GM21423 (cell line): ENCODE measurements around the gene ALKBH3.

Source experiments
- ATAC-seq: cut with Tn5 transposase; IDR thresholded peaks from one replicate; pipeline ENCODE4 v1.9.1; 2021; ENCODE audit warnings: mild to moderate bottlenecking, moderate library complexity; ENCODE audit not compliant: unreplicated experiment

Gene ALKBH3

GRCh38 chr11:43880640-43881159, at the start of gene ALKBH3:
Gene ALKBH3, plus strand, starts transcription at chr11:43880831. Its CDS starts 1,822 bp downstream, at chr11:43882653.
- peak; percentile 98 for ATAC-seq

DNA sequence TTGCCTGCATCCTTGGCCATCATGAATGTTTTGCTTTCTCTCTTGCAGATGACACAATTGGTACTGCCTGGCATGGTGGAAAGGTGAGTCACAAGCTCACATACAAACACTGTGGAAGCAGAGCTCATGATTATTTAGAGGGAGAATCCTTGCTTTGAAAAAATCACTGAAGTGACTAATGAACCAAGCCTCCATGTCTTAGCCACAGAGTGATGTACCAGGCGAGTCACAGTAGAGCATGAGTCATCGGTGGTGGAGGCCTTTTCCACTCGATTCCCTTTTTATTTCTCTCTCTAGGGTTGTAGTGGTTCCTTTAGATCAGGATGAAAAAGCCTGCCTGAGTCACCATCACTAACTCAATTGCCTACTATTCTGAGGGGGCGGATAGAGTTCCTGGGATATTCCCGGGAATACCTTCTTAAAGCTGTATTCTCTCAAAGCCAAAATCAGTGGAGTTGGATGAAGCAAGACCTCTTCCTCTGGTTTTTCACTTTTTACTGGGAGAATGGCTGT, 49.6 kb upstream of the ALKBH3 start:
- no peak for ATAC-seq

- no peak for ATAC-seq
Measured at GRCh38 chr11:43832536-43832935, 48.1 kb upstream of the ALKBH3 start.

DNA sequence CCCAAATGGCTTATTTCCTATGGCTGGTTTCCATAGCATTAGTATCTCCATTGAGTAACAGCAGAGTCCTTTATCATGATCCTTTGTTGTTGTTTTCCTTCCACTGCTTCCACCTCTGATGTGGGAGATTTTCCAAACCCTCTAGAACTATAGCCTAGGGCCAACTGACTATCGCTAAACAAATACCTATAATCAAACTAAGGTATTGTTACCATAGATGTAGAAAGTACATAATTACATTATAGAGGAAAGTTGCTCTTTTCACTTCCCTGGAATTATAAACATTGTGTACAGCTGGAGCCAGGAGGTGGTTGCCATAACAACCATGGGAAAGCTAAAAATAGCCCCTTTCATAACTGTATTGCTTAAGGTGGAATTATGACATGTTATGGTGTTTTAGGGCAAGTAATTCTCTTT, 47.0 kb upstream of the ALKBH3 start:
- no peak for ATAC-seq

- ATAC-seq, result no peak
Measured at GRCh38 chr11:43834286-43834685, 46.3 kb upstream of the ALKBH3 start.

DNA sequence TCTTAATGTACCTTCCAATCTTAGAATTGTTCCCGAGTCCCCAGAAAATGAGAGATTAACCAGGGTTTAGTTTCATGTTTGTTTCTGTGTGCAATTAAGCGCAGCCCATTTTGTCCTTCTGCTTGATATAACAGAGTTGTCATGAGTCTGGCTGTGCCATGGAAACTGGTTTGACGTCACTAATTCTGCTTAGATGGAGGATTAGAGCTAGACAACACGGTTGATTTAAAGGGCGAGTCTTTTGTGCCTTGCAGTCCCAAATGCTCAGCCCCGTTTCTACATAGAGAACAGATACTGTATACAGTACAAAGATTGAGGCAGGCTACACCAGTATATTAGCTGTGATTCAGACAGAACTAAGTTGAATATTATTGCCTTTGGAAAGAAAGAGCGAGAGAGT, 45.5 kb upstream of the ALKBH3 start:
- ATAC-seq, result no peak

- ATAC-seq, result peak; percentile 53
Measured at GRCh38 chr11:43837879-43838278, 42.8 kb upstream of the ALKBH3 start.

GRCh38 chr11:43842021-43842420, 38.6 kb upstream of the ALKBH3 start:
- ATAC-seq, result no peak

GRCh38 chr11:43845816-43846215, 34.8 kb upstream of the ALKBH3 start:
- ATAC-seq, result no peak

DNA sequence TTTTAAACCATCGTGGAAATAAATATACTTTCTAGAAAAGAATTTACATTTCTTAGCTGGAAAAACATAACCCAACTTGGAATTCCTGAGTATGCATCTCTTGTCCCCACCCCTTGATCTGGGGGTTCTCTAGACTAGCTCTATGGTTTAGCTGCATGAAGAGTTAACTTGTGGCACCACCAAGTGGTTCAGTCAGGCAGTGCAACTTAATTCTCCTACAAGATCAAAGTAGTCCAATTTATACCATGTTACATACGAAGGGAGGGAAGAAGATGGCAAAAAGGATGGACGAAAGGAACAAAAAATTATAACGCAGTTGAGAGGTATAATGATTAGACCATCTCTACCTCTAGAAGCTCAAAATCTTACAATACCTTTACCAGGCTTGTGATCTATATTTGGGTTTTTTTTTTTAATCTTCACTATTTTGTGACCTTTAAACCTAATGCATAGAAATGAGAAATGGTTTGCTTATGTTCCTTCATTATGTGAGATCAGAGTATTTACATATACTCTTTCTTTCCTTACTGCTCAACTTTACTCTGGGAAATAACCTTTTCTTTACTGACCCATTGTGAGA, 28.5 kb upstream of the ALKBH3 start:
- peak; percentile 71 for ATAC-seq

DNA sequence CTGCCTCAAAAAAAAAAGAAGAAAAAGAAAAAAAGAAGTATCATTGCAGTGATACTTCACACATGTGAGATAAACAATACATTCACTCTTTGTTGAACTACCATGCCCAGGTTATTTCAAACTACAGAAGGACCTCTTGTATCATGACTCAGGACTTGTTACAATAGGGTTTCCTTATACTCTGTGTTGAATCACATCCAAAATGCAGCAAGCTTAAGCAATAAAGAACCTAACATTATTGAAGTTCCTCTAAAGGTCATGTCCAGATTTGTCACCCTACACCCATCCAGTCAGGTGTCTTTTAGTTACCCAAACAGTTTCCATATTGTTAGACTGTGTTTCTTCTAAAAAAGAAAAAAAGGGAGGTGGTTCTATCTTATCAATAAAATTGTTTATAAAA, 26.9 kb upstream of the ALKBH3 start:
- no peak for ATAC-seq

GRCh38 chr11:43856993-43857392, 23.6 kb upstream of the ALKBH3 start:
- no peak for ATAC-seq

DNA sequence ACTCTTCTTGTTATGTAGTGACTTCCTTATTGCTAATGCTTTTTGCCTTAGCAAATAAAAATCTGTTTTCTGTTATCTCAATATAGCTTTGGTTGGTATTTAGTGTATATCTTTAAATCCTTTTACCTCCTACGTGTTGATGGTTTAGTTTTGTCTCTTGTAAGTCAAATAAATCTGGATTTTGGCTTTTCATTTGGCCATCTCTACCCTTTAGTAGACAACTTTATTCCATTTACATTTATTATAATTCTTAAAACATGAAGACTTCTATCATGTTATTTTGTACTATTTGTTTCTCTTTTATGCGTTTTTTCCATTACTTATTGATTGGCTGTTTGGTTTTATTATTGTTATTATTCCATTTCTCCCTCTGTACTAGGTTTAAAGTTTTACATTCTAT, 19.5 kb upstream of the ALKBH3 start:
- no peak for ATAC-seq

GRCh38 chr11:43866520-43866919, 14.1 kb upstream of the ALKBH3 start:
- no peak for ATAC-seq

DNA sequence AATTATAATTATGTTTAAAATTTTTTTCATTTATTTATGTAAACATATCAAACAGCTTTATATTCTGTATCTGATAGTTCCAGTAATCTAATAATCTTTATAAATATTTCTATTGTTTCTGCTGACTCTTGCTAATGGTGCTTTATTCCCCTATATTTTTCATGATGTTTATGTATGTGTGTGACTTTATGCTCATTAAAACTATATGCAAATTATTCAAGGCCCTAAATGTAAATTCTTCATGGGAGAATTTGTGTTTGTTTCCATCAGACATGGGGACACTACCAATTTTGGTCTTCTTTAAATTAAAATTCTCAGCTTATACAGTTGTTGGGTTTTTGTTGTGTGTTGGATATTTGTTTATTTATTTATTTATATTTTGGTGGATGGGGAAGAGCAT, 13.7 kb upstream of the ALKBH3 start:
- no peak for ATAC-seq

DNA sequence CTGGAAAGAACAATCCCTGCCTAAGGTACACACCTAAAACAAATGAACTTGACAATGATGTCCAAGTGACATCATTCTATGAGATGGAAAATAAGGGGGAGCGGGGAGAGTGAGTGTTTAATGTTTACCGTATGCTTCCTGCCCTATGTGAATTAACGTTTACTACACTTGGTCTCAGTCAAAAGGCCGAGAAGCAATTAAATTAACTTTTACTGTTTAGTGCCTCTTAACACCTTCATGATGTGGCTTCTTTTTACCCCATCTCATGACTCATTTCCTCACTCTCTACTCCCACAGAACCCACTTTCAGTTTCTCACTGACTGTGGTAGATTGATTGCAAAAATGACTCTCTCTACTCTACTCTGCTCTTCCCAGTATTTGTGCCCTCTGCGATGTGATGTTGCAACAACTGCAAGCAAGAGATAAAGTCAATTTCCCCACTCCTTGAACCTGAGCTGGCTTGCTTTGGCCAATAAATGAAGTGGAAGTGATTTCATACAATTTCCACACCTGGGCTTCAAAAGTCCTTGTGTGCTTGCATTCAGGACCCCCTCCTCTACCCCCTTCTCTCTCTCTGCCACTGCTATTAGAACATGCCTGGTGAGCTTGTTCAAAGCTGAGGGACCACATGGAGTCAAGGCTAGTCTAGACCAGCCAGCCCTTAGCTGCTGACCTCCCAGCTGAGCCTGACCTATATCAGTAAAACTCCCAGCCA, 11.6 kb upstream of the ALKBH3 start:
- peak; percentile 99 for ATAC-seq

DNA sequence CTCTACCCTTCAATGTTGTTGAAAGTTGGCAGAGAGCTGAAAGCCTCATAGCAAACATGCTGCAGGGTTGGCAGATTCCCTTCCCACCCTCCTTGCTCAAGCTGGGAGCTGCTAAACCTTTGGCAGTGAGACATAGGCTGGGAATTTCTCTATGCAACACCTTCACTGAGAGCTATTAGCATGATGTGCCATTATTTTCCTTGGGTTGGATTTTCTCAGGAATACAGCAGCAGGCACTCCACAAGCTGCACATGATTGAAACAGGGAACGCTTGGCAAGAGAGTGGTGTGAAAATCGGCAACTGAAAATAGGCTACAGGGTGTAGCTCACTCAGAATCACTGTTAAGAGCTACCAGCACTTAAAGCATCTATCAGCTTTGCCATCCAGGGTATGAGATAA, 9.6 kb upstream of the ALKBH3 start:
- ATAC-seq, result no peak

- ATAC-seq, result no peak
Measured at GRCh38 chr11:43872995-43873394, 7.6 kb upstream of the ALKBH3 start.

DNA sequence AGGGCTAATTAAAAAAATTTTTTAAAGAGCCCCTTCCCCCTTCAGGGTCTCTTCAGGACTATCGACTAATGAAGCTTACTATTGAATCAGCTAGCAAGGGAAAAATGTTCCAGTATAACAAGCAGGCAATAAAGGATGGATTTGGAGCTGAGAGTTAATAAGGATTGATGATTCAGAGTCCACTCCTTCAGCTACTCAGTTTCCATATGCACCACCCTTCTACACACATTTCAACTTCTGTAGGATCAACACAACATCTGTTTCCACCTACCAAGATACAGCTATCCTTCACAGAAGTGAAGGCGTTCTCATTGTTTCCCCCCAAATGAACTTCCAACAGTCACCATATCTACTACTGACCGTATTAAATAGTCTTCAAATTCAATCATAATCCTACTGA, 6.6 kb upstream of the ALKBH3 start:
- ATAC-seq, result no peak

- ATAC-seq, result peak; percentile 90
Measured at GRCh38 chr11:43874738-43875137, 5.9 kb upstream of the ALKBH3 start.

DNA sequence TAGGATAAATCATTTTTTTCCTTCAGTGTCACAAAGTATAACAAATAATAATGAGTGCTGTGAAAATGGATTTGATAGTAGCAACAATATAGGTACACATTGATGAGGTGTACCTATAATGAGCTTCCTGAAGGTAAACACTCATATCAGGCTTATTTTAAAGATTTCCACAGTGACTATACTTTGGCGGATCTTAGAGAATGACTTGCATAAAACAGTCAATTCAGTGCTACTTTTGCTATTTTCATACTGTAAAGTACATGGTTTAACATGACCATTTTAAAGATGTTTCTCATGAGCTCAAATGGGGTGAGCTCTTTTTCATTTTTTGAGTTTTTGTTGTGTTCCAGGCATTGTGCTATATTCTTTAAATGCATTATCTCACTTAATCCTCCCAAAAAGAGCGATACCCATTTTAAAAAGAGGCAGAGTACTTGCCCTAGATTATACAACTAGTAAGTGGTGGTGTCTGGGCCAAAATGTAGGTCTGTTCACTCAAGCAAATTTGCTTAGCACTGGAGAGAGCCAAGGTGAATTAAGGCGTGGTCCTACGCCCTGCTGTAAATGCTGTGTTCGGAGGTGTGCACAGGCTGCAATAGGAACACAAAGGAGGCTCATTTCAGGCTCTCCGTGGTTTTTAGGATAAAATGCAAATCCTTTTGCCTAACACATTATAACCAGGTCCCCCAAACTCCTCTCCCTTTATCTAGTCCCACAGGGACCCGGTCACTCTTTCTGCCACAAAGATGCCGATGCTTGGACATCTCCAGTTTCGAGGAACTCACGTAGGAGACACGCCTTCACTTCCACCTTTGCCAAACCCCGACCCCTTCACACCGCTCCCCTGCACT, 617 bp upstream of the ALKBH3 start:
- ATAC-seq, result peak; percentile 3
